Spinal cord (tissue), 10 donors: ENCODE measurements around the gene UBE2A. TPM values are rescaled to one million over a fixed set of nuclear protein-coding genes. Genes with fewer than 3 reads are reported as not detected.

Experiments used
- DNase-seq, 6 donors: peaks; one replicate each; pipeline versions ENCODE4 v3.0.0 to v3.0.0-alpha.2; 2013 to 2015; ENCODE audit warnings: low spot score in 6 of 6, low read depth in 4 of 6
- H3K27ac ChIP-seq: one replicate; pipeline ENCODE4 v1.5.1; 2013; ENCODE audit warnings: low read depth, low read length, control low read depth
- H3K27me3 ChIP-seq: one replicate; pipeline ENCODE4 v1.6.1; 2013; ENCODE audit warnings: low read length; ENCODE audit not compliant: control insufficient read depth, insufficient read depth
- H3K36me3 ChIP-seq: one replicate; pipeline ENCODE4 v1.6.1; 2013; ENCODE audit warnings: low read length; ENCODE audit not compliant: control insufficient read depth, insufficient read depth
- H3K4me1 ChIP-seq: one replicate; pipeline ENCODE4 v1.6.1; 2013; ENCODE audit warnings: low read length; ENCODE audit not compliant: control insufficient read depth, insufficient read depth
- H3K4me3 ChIP-seq: one replicate; pipeline ENCODE4 v1.5.1; 2013; ENCODE audit warnings: low read depth, low read length, control low read depth
- H3K9me3 ChIP-seq: one replicate; pipeline ENCODE4 v1.6.1; 2013; ENCODE audit warnings: low read length; ENCODE audit not compliant: control insufficient read depth, insufficient read depth
- WGBS: methylation state at CpG from one replicate; pipeline ENCODE4 v1.1.5; 2013; ENCODE audit warnings: missing lambda C conversion rate; ENCODE audit not compliant: insufficient coverage; 5-methylcytosine and 5-hydroxymethylcytosine counted together
- long read RNA-seq, 4 donors: transcript quantifications; one replicate each; lab custom pipeline, GENCODE V29; 2026
- polyA plus RNA-seq, 2 donors: library from polyadenylated mRNA; unstranded; fragments of 120-200 nt; gene quantifications; one replicate each; pipeline ENCODE4 v1.2.1, GENCODE V29; 2013; ENCODE audit not compliant: insufficient read length in 2 of 2
- total RNA-seq, 2 donors: library from RNA; depleted of rRNA in 1 of 2; stranded (reverse); fragments of 120-200 nt in 1 of 2; fragments of >200 nt in 1 of 2; gene quantifications; one replicate each; pipeline versions ENCODE4 v1.2.3 to v1.2.4, GENCODE V29; 2013 to 2014
- donor health status: healthy.

Gene UBE2A
- 10 to 100 TPM; 44.0 to 46.6 TPM for total RNA-seq
- 10 to 100 TPM; 93.2 to 98.9 TPM for polyA plus RNA-seq
- long read RNA-seq, donor 1, transcript UBE2A-202 (6 exons, 1,874 nt), result major isoform, 18 of 29 reads
- long read RNA-seq, donor 1, partial matches to known transcripts, result 0 of 29 reads
- long read RNA-seq, donor 1, other reads (novel, unspliced or antisense), result 0 of 29 reads
- long read RNA-seq, donor 2, transcript UBE2A-202 (6 exons, 1,874 nt), result major isoform, 12 of 17 reads
- long read RNA-seq, donor 2, partial matches to known transcripts, result 0 of 17 reads
- long read RNA-seq, donor 2, other reads (novel, unspliced or antisense), result 0 of 17 reads
- long read RNA-seq, donor 3, transcript UBE2A-202 (6 exons, 1,874 nt), result major isoform, 12 of 19 reads
- long read RNA-seq, donor 3, partial matches to known transcripts, result 0 of 19 reads
- long read RNA-seq, donor 3, other reads (novel, unspliced or antisense), result 0 of 19 reads
- long read RNA-seq, donor 4, transcript UBE2A-202 (6 exons, 1,874 nt), result major isoform, 10 of 28 reads
- long read RNA-seq, donor 4, transcript UBE2A-206 (5 exons, 1,381 nt), result minor isoform, 6 of 28 reads
- long read RNA-seq, donor 4, partial matches to known transcripts, result 5 of 28 reads
- long read RNA-seq, donor 4, other reads (novel, unspliced or antisense), result 0 of 28 reads

- Histone ChIP-seq H3K4me1 (no peaks in the 10 kb centered on the region), H3K27ac (peak within 1 kb of the TSS; percentile 92), H3K9me3 (no peaks in the 10 kb centered on the region), H3K27me3 (no peaks in the 10 kb centered on the region), H3K36me3 (no peaks in the 10 kb centered on the region), H3K4me3 (peak within 1 kb of the TSS; percentile 66)
- peak; percentile 57 to 95 (median 72) for DNase-seq
- 20% methylated on average over 83 of the region's 86 CpGs for WGBS
These were observed at the start of gene UBE2A for GRCh38 chrX:119574394-119575266. Gene UBE2A, plus strand, starts transcription at chrX:119574563. Its CDS starts 149 bp downstream, at chrX:119574712.

GRCh38 chrX:119529345-119530276 is 44.8 kb upstream of the UBE2A start:
- DNase-seq, result no peak

GRCh38 chrX:119537487-119537886 is 36.9 kb upstream of the UBE2A start:
- no peak for DNase-seq
- Histone ChIP-seq H3K4me3 (no peak overlapping the region), H3K36me3 (peaks cover 3% of the 10 kb centered on the region), H3K27me3 (no peaks in the 10 kb centered on the region), H3K4me1 (no peaks in the 10 kb centered on the region), H3K9me3 (no peaks in the 10 kb centered on the region), H3K27ac (no peak overlapping the region)
- 100% methylated on average over 1 of the region's 3 CpGs for WGBS

More at GRCh38 chrX:119529345-119530276, 44.8 kb upstream of the UBE2A start:
- no peaks in the 10 kb centered on the region for H3K36me3 ChIP-seq
- H3K4me1 ChIP-seq, result no peaks in the 10 kb centered on the region
- H3K27me3 ChIP-seq, result no peaks in the 10 kb centered on the region
- H3K4me3 ChIP-seq, result no peak overlapping the region
- WGBS, result 72% methylated on average over 6 of the region's 9 CpGs
- no peak overlapping the region for H3K27ac ChIP-seq
- H3K9me3 ChIP-seq, result no peaks in the 10 kb centered on the region

GRCh38 chrX:119539872-119540271 is 34.5 kb upstream of the UBE2A start:
- no peak overlapping the region for H3K4me3 ChIP-seq
- no peak overlapping the region for H3K27ac ChIP-seq
- no peaks in the 10 kb centered on the region for H3K4me1 ChIP-seq
- no CpG with 5 or more reads among the region's 2 CpGs for WGBS
- H3K27me3 ChIP-seq, result no peaks in the 10 kb centered on the region
- H3K9me3 ChIP-seq, result no peaks in the 10 kb centered on the region
- DNase-seq, result no peak
- peaks cover 3% of the 10 kb centered on the region for H3K36me3 ChIP-seq

- Histone ChIP-seq H3K4me1 (no peaks in the 10 kb centered on the region), H3K36me3 (peaks cover 3% of the 10 kb centered on the region), H3K4me3 (no peak overlapping the region), H3K27ac (no peak overlapping the region), H3K27me3 (no peaks in the 10 kb centered on the region), H3K9me3 (no peaks in the 10 kb centered on the region)
- no peak for DNase-seq
- WGBS, result 100% methylated on average over 2 of the region's 4 CpGs
These were observed 33.2 kb upstream of the UBE2A start for GRCh38 chrX:119541188-119541587.

- Histone ChIP-seq H3K27me3 (no peaks in the 10 kb centered on the region), H3K9me3 (no peaks in the 10 kb centered on the region), H3K4me1 (no peaks in the 10 kb centered on the region), H3K27ac (no peak overlapping the region), H3K36me3 (no peaks in the 10 kb centered on the region), H3K4me3 (no peak overlapping the region)
- DNase-seq, result no peak
- WGBS, result 68% methylated on average over 3 of the region's 7 CpGs
These were observed 24.9 kb upstream of the UBE2A start for GRCh38 chrX:119549327-119550016.

- no peaks in the 10 kb centered on the region for H3K36me3 ChIP-seq
- no peaks in the 10 kb centered on the region for H3K9me3 ChIP-seq
- H3K27me3 ChIP-seq, result no peaks in the 10 kb centered on the region
- no peak for DNase-seq
- WGBS, result no CpG with 5 or more reads among the region's 3 CpGs
- no peak overlapping the region for H3K27ac ChIP-seq
- H3K4me1 ChIP-seq, result no peaks in the 10 kb centered on the region
- H3K4me3 ChIP-seq, result no peak overlapping the region
These were observed 21.9 kb upstream of the UBE2A start for GRCh38 chrX:119552508-119552907.

- H3K4me1 ChIP-seq, result peaks cover 5% of the 10 kb centered on the region
These were observed 9.2 kb upstream of the UBE2A start, which contains the start of gene STEEP1 for GRCh38 chrX:119565107-119565663. Gene STEEP1, minus strand, starts transcription at chrX:119565409. Its CDS starts 54 bp downstream, at chrX:119565355.

More at GRCh38 chrX:119565107-119565663, 9.2 kb upstream of the UBE2A start, which contains the start of gene STEEP1:
- peak; percentile 71 to 97 (median 82) for DNase-seq
- Histone ChIP-seq H3K27me3 (no peaks in the 10 kb centered on the region), H3K36me3 (no peaks in the 10 kb centered on the region), H3K9me3 (no peaks in the 10 kb centered on the region), H3K27ac (peak within 1 kb of the TSS; percentile 50), H3K4me3 (peak within 1 kb of the TSS; percentile 58)
- WGBS, result 24% methylated on average over 22 of the region's 27 CpGs
